GM12878 (cell line): Measurements from ENCODE around the gene SPAM1. TPM values are rescaled to one million over a fixed set of nuclear protein-coding genes. Genes with fewer than 3 reads are reported as not detected.

Experiments used
- ATAC-seq: fragments of 200-7000 bp; cut with Tn5 transposase; 3 replicates; pipeline ENCODE4 v1.9.1; 2020; ENCODE audit warnings: mild to moderate bottlenecking, moderate library complexity
- BruUV-seq: library from RNA; stranded (reverse); fragments of 400-500 nt; replicated peaks from 2 replicates; lab custom pipeline; 2021; lab: Mats Ljungman, UMichigan
- CTCF ChIA-PET: fragments of 300-600 bp; sonication (Branson Sonifier 250); formaldehyde crosslinking; extraction: SDS; loops from one replicate; lab custom pipeline; 2021; ENCODE audit warnings: inconsistent platforms; lab: Yijun Ruan, JAX
- POLR2A ChIA-PET: fragments of 350-600 bp; formaldehyde crosslinking; extraction: SDS; loops from one replicate; lab custom pipeline; 2021; ENCODE audit warnings: inconsistent platforms; lab: Charles Lee
- RAD21 ChIA-PET: fragments of 300-600 bp; sonication (Branson Sonifier 250); formaldehyde crosslinking; loops from one replicate; lab custom pipeline; 2023; ENCODE audit warnings: antibody characterized with exemption; ENCODE audit not compliant: unreplicated experiment; lab: Charles Lee
- SMC1A ChIA-PET: fragments of 300-600 bp; sonication (Branson Sonifier 250); formaldehyde crosslinking; loops from one replicate; lab custom pipeline; 2023; ENCODE audit not compliant: unreplicated experiment, uncharacterized antibody; lab: Charles Lee
- DNase-seq: peaks from one replicate; pipeline ENCODE4 v3.0.0-alpha.2; 2011; ENCODE audit warnings: low read depth, low spot score
- FAIRE-seq: peaks from 3 replicates; lab custom pipeline; 2011; peaks lifted over from hg19 to GRCh38; lab: Jason Lieb, UNC
- H2AFZ ChIP-seq: 2 replicates; pipeline ENCODE4 v1.6.0; 2011; ENCODE audit warnings: low read depth, low read length, control low read depth; ENCODE audit not compliant: control insufficient read depth
- H3K27ac ChIP-seq: 2 replicates; pipeline ENCODE4 v1.5.1; 2011; ENCODE audit warnings: control low read depth; ENCODE audit not compliant: control insufficient read depth, insufficient read depth
- H3K27me3 ChIP-seq, 2 experiments: replicated peaks in 1 of 2; 2 replicates each; pipeline versions ENCODE4 v1.6.0 to v1.6.1; 2011; ENCODE audit warnings: low read length in 1 of 2; ENCODE audit not compliant: control insufficient read depth in 2 of 2, insufficient read depth in 2 of 2
- H3K36me3 ChIP-seq, 2 experiments: 2 replicates each; pipeline ENCODE4 v1.5.1; 2011; ENCODE audit warnings: low read length in 1 of 2; ENCODE audit not compliant: control insufficient read depth in 2 of 2, insufficient read depth in 2 of 2
- H3K4me1 ChIP-seq: 2 replicates; pipeline ENCODE4 v1.6.1; 2011; ENCODE audit warnings: mild to moderate bottlenecking, low read length, moderate library complexity, mixed read lengths; ENCODE audit not compliant: control insufficient read depth, insufficient read depth
- H3K4me2 ChIP-seq: 2 replicates; pipeline ENCODE4 v1.6.0; 2011; ENCODE audit warnings: control low read depth; ENCODE audit not compliant: control insufficient read depth, insufficient read depth
- H3K4me3 ChIP-seq: fragments of 200-600 bp; sonication (generic); 2 replicates; pipeline ENCODE4 v1.5.1; 2016
- H3K79me2 ChIP-seq: 2 replicates; pipeline ENCODE4 v1.6.0; 2011; ENCODE audit warnings: low read length; ENCODE audit not compliant: control insufficient read depth, insufficient read depth
- H3K9ac ChIP-seq: 2 replicates; pipeline ENCODE4 v1.8.0; 2011; ENCODE audit warnings: low read length, control low read depth, mixed read lengths; ENCODE audit not compliant: control insufficient read depth, insufficient read depth
- H3K9me3 ChIP-seq: replicated peaks from 3 replicates; pipeline ENCODE4 v1.5.1; 2011; ENCODE audit warnings: mild to moderate bottlenecking, low read length; ENCODE audit not compliant: control insufficient read depth, insufficient read depth
- H4K20me1 ChIP-seq: 2 replicates; pipeline ENCODE4 v1.6.0; 2011; ENCODE audit not compliant: control insufficient read depth, insufficient read depth
- CEBPZ ChIP-seq: fragments of 150-350 bp; IDR thresholded peaks from 2 replicates; pipeline ENCODE4 v1.6.1; 2016; ENCODE audit warnings: low read depth, low read length
- DPF2 ChIP-seq: fragments of 450-650 bp; IDR thresholded peaks from 2 replicates; pipeline ENCODE4 v1.6.1; 2017; ENCODE audit warnings: mild to moderate bottlenecking
- EZH2 ChIP-seq: IDR thresholded peaks from 2 replicates; pipeline ENCODE4 v1.6.1; 2012; ENCODE audit warnings: low read depth, mild to moderate bottlenecking, control low read depth, inconsistent platforms, low read length, borderline replicate concordance; ENCODE audit not compliant: control insufficient read depth
- WRNIP1 ChIP-seq: IDR thresholded peaks from 2 replicates; pipeline ENCODE4 v1.6.1; 2011; ENCODE audit warnings: low read depth, low read length, improper control_type of control experiment, borderline replicate concordance
- ZZZ3 ChIP-seq: IDR thresholded peaks from 2 replicates; pipeline ENCODE4 v1.6.1; 2011; ENCODE audit warnings: low read depth; ENCODE audit not compliant: control insufficient read depth, insufficient read length
- WGBS: methylation state at CpG from one replicate; pipeline ENCODE4 v1.1.6; 2016; ENCODE audit warnings: low lambda C conversion rate; ENCODE audit not compliant: insufficient replicate concordance, insufficient coverage; ENCODE audit errors: missing lambda C conversion rate; 5-methylcytosine and 5-hydroxymethylcytosine counted together
- in situ Hi-C: fragments of 300-500 bp; cut with MboI; formaldehyde crosslinking; loops from 9 replicates; pipeline ENCODE4 v1.14.3; 2018; ENCODE audit warnings: mixed read lengths
- intact Hi-C: fragments of 100-400 bp; cut with micrococcal nuclease; formaldehyde crosslinking; loops from one replicate; pipeline ENCODE4 v1.14.2; 2022; ENCODE audit not compliant: unreplicated experiment
- polyA plus RNA-seq, 11 experiments: library from polyadenylated mRNA; depleted of rRNA in 4 of 11; unstranded in 6 of 11; stranded (reverse) in 5 of 11; fragments of >200 nt; fragmentation: Nextera tagmentation in 4 of 11; fragmentation: Illumina TruSeq in 1 of 11; extraction: Ambion mirVana in 4 of 11; extraction: Trizol in 1 of 11; gene quantifications; 1 replicate in 1 of 11; 2 replicates in 10 of 11; pipeline versions ENCODE4 v1.2.1 to v1.2.3, GENCODE V29; 2011 to 2016; ENCODE audit warnings: inconsistent platforms in 2 of 11, missing spikeins in 2 of 11, low read depth in 1 of 11
- total RNA-seq, 4 experiments: library from RNA; depleted of rRNA in 3 of 4; stranded (reverse); fragments of >200 nt in 3 of 4; fragmentation: Illumina TruSeq in 1 of 4; extraction: Trizol in 1 of 4; gene quantifications; 2 replicates each; pipeline versions ENCODE4 v1.2.1 to v1.2.3, GENCODE V29; 2013 to 2021

Gene SPAM1
- total and polyA plus RNA-seq, 10 of the 15 experiments (the other 5 are each of a cell fraction or from before 2014, with no cell fraction given) = not detected

- SMC1A ChIA-PET = interaction anchor here (2.0 to 4.9 kb wide), 2 partner anchors 20 to 83 kb away, joined by 4 to 26 read pairs; no protein-coding TSS in a partner anchor
- 38% methylated on average over 2 of the region's 2 CpGs for WGBS
- no peak overlapping the region for H3K4me2 ChIP-seq
- H3K4me3 ChIP-seq = no peak overlapping the region
- H3K27ac ChIP-seq = no peak overlapping the region
- no peak overlapping the region for H2AFZ ChIP-seq
- no peak for DNase-seq
- TF ChIP-seq EZH2 (no peak), DPF2 (no peak), WRNIP1 (no peak), CEBPZ (no peak), ZZZ3 (no peak)
- no peak for FAIRE-seq
- H3K27me3 ChIP-seq = no peaks in the 10 kb centered on the region
- RAD21 ChIA-PET = no interaction called here
- ATAC-seq = no peak
- H3K9me3 ChIP-seq = no peaks in the 10 kb centered on the region
- intact Hi-C loops (no loop called here), in situ Hi-C loops (no loop called here)
- H4K20me1 ChIP-seq = no peaks in the 10 kb centered on the region
- CTCF ChIA-PET = interaction anchor here (1.1 to 3.5 kb wide), 3 partner anchors 10 to 82 kb away, joined by 3 to 16 read pairs (median 5); no protein-coding TSS in a partner anchor
- H3K9ac ChIP-seq = no peak overlapping the region
- H3K36me3 ChIP-seq = no peaks in the 10 kb centered on the region
- H3K79me2 ChIP-seq = no peaks in the 10 kb centered on the region
- H3K4me1 ChIP-seq = no peaks in the 10 kb centered on the region
- POLR2A ChIA-PET = no interaction called here
- no TSS peak for BruUV-seq
These were observed 43.7 kb upstream of the SPAM1 start for GRCh38 chr7:123881300-123881699.
